Measurements from ENCODE around the gene IL1R2.

Gene IL1R2

GRCh38 chr2:102027036-102027980 is 35.5 kb downstream of the IL1R2 start:
- TF ChIP-seq, protein P1, sequence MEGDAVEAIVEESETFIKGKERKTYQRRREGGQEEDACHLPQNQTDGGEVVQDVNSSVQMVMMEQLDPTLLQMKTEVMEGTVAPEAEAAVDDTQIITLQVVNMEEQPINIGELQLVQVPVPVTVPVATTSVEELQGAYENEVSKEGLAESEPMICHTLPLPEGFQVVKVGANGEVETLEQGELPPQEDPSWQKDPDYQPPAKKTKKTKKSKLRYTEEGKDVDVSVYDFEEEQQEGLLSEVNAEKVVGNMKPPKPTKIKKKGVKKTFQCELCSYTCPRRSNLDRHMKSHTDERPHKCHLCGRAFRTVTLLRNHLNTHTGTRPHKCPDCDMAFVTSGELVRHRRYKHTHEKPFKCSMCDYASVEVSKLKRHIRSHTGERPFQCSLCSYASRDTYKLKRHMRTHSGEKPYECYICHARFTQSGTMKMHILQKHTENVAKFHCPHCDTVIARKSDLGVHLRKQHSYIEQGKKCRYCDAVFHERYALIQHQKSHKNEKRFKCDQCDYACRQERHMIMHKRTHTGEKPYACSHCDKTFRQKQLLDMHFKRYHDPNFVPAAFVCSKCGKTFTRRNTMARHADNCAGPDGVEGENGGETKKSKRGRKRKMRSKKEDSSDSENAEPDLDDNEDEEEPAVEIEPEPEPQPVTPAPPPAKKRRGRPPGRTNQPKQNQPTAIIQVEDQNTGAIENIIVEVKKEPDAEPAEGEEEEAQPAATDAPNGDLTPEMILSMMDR (IDR thresholded peaks at IDR 0.05; ENCODE audit: low read depth, low read length), result no peak
- DNase-seq (ENCODE audit: extremely low read depth, low read depth), result no peak

DNA sequence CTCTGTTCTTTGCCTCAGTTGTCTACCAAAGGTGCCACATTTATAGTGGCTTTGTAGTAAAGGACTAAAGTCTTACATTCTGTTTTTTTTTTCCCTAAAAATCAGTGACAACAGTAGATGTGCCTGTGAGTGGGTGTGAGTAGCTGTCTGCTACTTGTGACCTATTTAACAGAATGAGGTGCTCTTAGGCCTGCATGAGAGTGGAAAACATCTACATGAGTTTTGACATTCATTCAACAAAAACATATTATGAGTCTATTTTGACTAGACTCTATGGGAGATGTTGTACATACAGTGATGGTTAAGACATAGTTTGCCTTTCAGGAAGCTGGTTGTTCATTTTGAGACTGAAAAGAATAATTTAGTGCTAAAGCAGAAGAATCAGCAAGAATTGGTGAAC is 36.7 kb downstream of the IL1R2 start:
- DNase-seq (ENCODE audit: extremely low read depth, low read depth), result no peak
- TF ChIP-seq, protein P1 (IDR thresholded peaks at IDR 0.05; ENCODE audit: low read depth, low read length), result no peak

DNA sequence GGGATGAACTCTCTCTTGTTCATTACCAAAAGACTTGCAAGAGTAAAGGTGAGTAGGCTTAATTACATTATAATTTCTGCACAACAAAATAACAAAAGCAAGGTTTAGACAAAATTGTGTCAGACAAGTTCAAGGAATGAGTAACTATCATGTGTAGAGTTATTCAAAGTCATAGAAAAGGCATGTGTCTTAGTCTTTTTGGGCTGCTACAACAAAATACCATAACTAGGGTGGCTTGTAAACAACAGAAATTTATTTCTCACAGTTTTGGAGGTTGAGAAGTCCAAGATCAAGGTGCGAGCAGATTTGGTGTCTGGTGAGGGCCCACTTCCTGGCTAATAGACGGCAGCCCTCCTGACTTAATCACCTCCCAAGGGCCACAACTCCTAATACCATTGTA is 37.6 kb downstream of the IL1R2 start:
- no peak for DNase-seq (ENCODE audit: extremely low read depth, low read depth)
- TF ChIP-seq, protein P1 (IDR thresholded peaks at IDR 0.05; ENCODE audit: low read depth, low read length), result no peak

DNA sequence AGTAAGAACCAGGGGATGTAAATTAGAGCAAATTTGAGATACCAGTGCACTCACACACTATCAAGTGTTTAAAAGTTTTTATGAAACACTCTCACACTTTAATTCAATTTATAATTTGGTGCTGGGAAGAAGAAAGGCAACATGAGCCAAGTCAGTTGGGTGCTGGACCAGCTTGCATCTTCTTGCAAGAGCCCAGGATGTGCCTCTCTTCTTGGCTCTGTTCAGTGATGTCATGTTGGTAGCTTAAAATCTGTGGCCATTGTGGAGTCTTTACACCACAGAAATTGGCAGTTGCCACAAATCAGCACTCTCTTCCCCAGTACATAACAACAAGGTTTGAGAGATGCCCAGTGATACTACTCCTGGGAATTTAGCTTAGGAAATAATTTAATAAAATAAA is 38.2 kb downstream of the IL1R2 start:
- TF ChIP-seq, protein P1 (IDR thresholded peaks at IDR 0.05; ENCODE audit: low read depth, low read length), result no peak

DNA sequence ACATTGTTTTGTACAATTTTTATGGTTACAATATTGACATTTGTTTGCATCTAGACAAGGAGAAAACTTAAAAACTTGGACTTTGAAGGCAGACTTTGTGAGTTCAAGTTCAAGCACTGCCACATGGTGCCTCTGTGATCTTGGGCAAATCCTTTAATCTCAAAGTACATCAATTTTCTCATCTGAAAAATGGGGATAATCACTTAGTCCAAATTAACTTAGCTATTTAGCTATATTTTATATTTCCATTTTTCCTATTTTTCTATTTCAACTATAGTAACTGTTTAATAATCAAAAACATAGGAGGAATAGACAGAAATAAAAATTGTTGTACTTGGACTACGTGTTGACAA is 38.7 kb downstream of the IL1R2 start:
- DNase-seq (ENCODE audit: extremely low read depth, low read depth), result no peak
- TF ChIP-seq, protein P1 (IDR thresholded peaks at IDR 0.05; ENCODE audit: low read depth, low read length), result no peak

More for the DNA sequence above, 38.2 kb downstream of the IL1R2 start:
- no peak for DNase-seq (ENCODE audit: extremely low read depth, low read depth)

DNA sequence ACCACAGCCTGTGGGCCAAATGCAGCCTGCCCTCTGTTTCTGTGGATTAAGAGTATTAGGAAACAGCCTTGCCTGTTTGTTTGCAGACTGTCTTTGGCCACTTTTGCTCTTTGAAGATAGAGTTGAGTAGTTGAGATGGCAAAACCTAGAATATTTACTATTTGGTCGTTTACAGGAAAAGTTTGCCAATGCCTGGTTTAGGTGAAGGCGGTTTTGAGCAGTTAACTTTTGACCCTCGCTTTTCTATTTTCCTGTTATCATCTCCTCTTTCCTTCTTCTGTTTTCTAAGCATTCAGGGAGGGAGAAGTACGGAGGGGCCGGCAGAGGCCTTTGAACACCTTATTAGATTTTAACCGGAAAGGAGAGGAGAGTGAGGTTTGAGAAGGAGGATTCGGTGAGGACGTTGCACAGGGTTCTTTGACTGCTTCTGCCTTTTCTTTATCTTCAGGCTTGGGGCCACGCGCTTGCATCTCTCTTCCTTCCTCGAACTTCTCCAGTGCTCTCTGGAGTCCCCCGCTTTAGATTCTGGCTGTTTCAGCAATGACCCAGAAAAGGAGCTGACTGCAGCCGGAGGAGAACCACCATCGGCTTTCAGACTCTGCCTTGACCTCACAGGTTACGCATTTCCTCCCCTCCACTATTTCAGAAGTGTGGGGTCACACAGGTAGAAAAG is 39.2 kb downstream of the IL1R2 start:
- no peak for DNase-seq (ENCODE audit: extremely low read depth, low read depth)
- TF ChIP-seq, protein P1 (IDR thresholded peaks at IDR 0.05; ENCODE audit: low read depth, low read length), result no peak

Measured in AG09319 (cell line).